IMR-90 (cell line): ENCODE data around the gene CMTR1. TPM values are rescaled to one million over a fixed set of nuclear protein-coding genes. Genes with fewer than 3 reads are reported as not detected.

Experiments used
- ATAC-seq: fragments of 200-7000 bp; cut with Tn5 transposase; 2 replicates; pipeline ENCODE4 v1.9.1; 2020; ENCODE audit warnings: low read depth, mild to moderate bottlenecking, moderate library complexity
- BruUV-seq: library from RNA; stranded (reverse); fragments of 400-500 nt; replicated peaks from 2 replicates; lab custom pipeline; 2021; lab: Mats Ljungman, UMichigan
- CTCF ChIA-PET: fragments of 300-600 bp; formaldehyde crosslinking; extraction: SDS; loops from one replicate; lab custom pipeline; 2021; ENCODE audit warnings: antibody characterized with exemption; lab: Yijun Ruan, JAX
- POLR2A ChIA-PET: fragments of 300-600 bp; sonication (Branson Sonifier 250); formaldehyde crosslinking; loops from one replicate; lab custom pipeline; 2022; ENCODE audit warnings: antibody characterized with exemption; ENCODE audit not compliant: unreplicated experiment; lab: Charles Lee
- DNase-seq: peaks from one replicate; pipeline ENCODE4 v3.0.0; 2013
- H2AFZ ChIP-seq: replicated peaks from 2 replicates; pipeline ENCODE3; 2013; ENCODE audit warnings: low read length, mild to moderate bottlenecking; ENCODE audit not compliant: poor library complexity
- H2AK5ac ChIP-seq: 2 replicates; pipeline ENCODE4 v1.6.1; 2013; ENCODE audit warnings: low read depth, low read length, inconsistent platforms
- H2AK9ac ChIP-seq: replicated peaks from 2 replicates; pipeline ENCODE3; 2013; ENCODE audit warnings: mild to moderate bottlenecking, low read depth, low read length, moderate library complexity; ENCODE audit not compliant: poor library complexity
- H2BK120ac ChIP-seq: 2 replicates; pipeline ENCODE4 v1.6.1; 2013; ENCODE audit warnings: low read depth, low read length, inconsistent platforms
- H2BK15ac ChIP-seq: 3 replicates; pipeline ENCODE4 v1.6.1; 2013; ENCODE audit warnings: low read depth, low read length, inconsistent platforms
- H2BK20ac ChIP-seq: 2 replicates; pipeline ENCODE4 v1.6.1; 2013; ENCODE audit warnings: low read depth, mild to moderate bottlenecking, inconsistent platforms, low read length, moderate library complexity
- H2BK5ac ChIP-seq: 2 replicates; pipeline ENCODE4 v1.6.1; 2013; ENCODE audit warnings: mild to moderate bottlenecking, low read depth, low read length, inconsistent platforms; ENCODE audit not compliant: poor library complexity, severe bottlenecking
- H3K14ac ChIP-seq: replicated peaks from 2 replicates; pipeline ENCODE4 v1.6.1; 2013; ENCODE audit warnings: low read depth, low read length, inconsistent platforms
- H3K18ac ChIP-seq: 2 replicates; pipeline ENCODE4 v1.6.1; 2013; ENCODE audit warnings: low read depth, low read length, control low read depth
- H3K23ac ChIP-seq: 2 replicates; pipeline ENCODE4 v1.6.1; 2013; ENCODE audit warnings: low read depth, low read length, inconsistent platforms
- H3K27ac ChIP-seq: 2 replicates; pipeline ENCODE4 v1.5.1; 2013; ENCODE audit warnings: mild to moderate bottlenecking, control low read depth, low read length; ENCODE audit not compliant: insufficient read depth
- H3K27me3 ChIP-seq: 2 replicates; pipeline ENCODE4 v1.6.1; 2013; ENCODE audit warnings: low read length; ENCODE audit not compliant: control insufficient read depth, insufficient read depth
- H3K36me3 ChIP-seq: 2 replicates; pipeline ENCODE4 v1.6.1; 2013; ENCODE audit warnings: low read length, mixed read lengths; ENCODE audit not compliant: control insufficient read depth, insufficient read depth
- H3K4ac ChIP-seq: 2 replicates; pipeline ENCODE4 v1.6.1; 2013; ENCODE audit warnings: low read depth, low read length, inconsistent platforms
- H3K4me1 ChIP-seq: 2 replicates; pipeline ENCODE4 v1.6.1; 2013; ENCODE audit warnings: low read length, mixed read lengths; ENCODE audit not compliant: control insufficient read depth, insufficient read depth
- H3K4me2 ChIP-seq: 2 replicates; pipeline ENCODE4 v1.6.1; 2013; ENCODE audit warnings: low read depth, mild to moderate bottlenecking, control low read depth, low read length, moderate library complexity
- H3K4me3 ChIP-seq: 2 replicates; pipeline ENCODE4 v1.5.1; 2013; ENCODE audit warnings: low read depth, mild to moderate bottlenecking, control low read depth, low read length, moderate library complexity; ENCODE audit not compliant: insufficient read depth
- H3K56ac ChIP-seq: 2 replicates; pipeline ENCODE4 v1.6.1; 2013; ENCODE audit warnings: low read length, inconsistent platforms; ENCODE audit not compliant: insufficient read depth; ENCODE audit errors: extremely low read depth
- H3K79me1 ChIP-seq, 2 experiments: 2 replicates each; pipeline ENCODE4 v1.6.1; 2013; ENCODE audit warnings: low read length in 2 of 2, inconsistent platforms in 1 of 2, low read depth in 1 of 2
- H3K9ac ChIP-seq: 2 replicates; pipeline ENCODE4 v1.6.1; 2013; ENCODE audit warnings: low read depth, low read length, control low read depth
- H3K9me1 ChIP-seq: 2 replicates; pipeline ENCODE4 v1.6.1; 2013; ENCODE audit warnings: low read length, inconsistent platforms; ENCODE audit not compliant: insufficient read depth
- H3K9me3 ChIP-seq: 2 replicates; pipeline ENCODE4 v1.6.1; 2013; ENCODE audit warnings: low read length; ENCODE audit not compliant: control insufficient read depth, insufficient read depth
- H4K20me1 ChIP-seq: 2 replicates; pipeline ENCODE4 v1.6.1; 2013; ENCODE audit warnings: low read length, inconsistent platforms; ENCODE audit not compliant: insufficient read depth
- H4K5ac ChIP-seq: 2 replicates; pipeline ENCODE4 v1.6.1; 2013; ENCODE audit warnings: mild to moderate bottlenecking, low read depth, low read length, control low read depth
- H4K8ac ChIP-seq, 2 experiments: 2 replicates each; pipeline ENCODE4 v1.6.1; 2013; ENCODE audit warnings: low read depth in 2 of 2, low read length in 2 of 2, control low read depth in 1 of 2, inconsistent platforms in 1 of 2
- H4K91ac ChIP-seq: 2 replicates; pipeline ENCODE4 v1.6.1; 2013; ENCODE audit warnings: low read depth, low read length, inconsistent platforms; ENCODE audit not compliant: insufficient read depth
- FOS ChIP-seq: fragments of 150-350 bp; IDR thresholded peaks from 2 replicates; pipeline ENCODE4 v1.6.1; 2016; ENCODE audit warnings: low read depth, low read length
- WGBS, 2 experiments: methylation state at CpG; one replicate each; pipeline versions ENCODE4 v1.1.5 to v1.1.7; 2013; ENCODE audit warnings: missing lambda C conversion rate in 2 of 2; ENCODE audit not compliant: insufficient read length in 1 of 2; ENCODE audit errors: extremely low coverage in 2 of 2; 5-methylcytosine and 5-hydroxymethylcytosine counted together
- dilution Hi-C: fragments of 300-500 bp; cut with HindIII; formaldehyde crosslinking; loops from one replicate; pipeline ENCODE4 v1.14.3; 2018; ENCODE audit warnings: low sequenced_read_pairs; ENCODE audit not compliant: unreplicated experiment
- in situ Hi-C: fragments of 300-500 bp; cut with MboI; formaldehyde crosslinking; loops from 3 replicates; pipeline ENCODE4 v1.14.3; 2019; ENCODE audit warnings: low sequenced_read_pairs, inconsistent platforms, mixed read lengths
- intact Hi-C: fragments of 100-400 bp; cut with micrococcal nuclease; formaldehyde crosslinking; loops from 2 replicates; pipeline ENCODE4 v1.10.0; 2022
- polyA plus RNA-seq, 3 experiments: library from polyadenylated mRNA; depleted of rRNA; stranded (reverse); fragments of >200 nt; gene quantifications; 2 replicates each; pipeline ENCODE4 v1.2.3, GENCODE V29; 2012; ENCODE audit warnings: low replicate concordance in 1 of 3
- total RNA-seq: library from RNA; depleted of rRNA; stranded (reverse); fragments of >200 nt; gene quantifications from 2 replicates; pipeline ENCODE4 v1.2.3, GENCODE V29; 2012

The CMTR1 gene
- total and polyA plus RNA-seq, 2 of the 4 experiments (the other 2 are of a cell fraction): 22.6 to 30.1 TPM

GRCh38 chr6:37418722-37419121 lies 14.3 kb upstream of the CMTR1 start:
- no peaks in the 10 kb centered on the region for H3K4me1 ChIP-seq
- no peak overlapping the region for H3K4me2 ChIP-seq
- no peak overlapping the region for H4K5ac ChIP-seq
- no peak overlapping the region for H3K14ac ChIP-seq
- no peak overlapping the region for H3K4me3 ChIP-seq
- H2BK20ac ChIP-seq: no peak overlapping the region
- H4K91ac ChIP-seq: no peak overlapping the region
- no peaks in the 10 kb centered on the region for H4K20me1 ChIP-seq
- H3K23ac ChIP-seq: no peak overlapping the region
- CTCF ChIA-PET: no interaction called here
- no peak overlapping the region for H2AFZ ChIP-seq
- no peaks in the 10 kb centered on the region for H3K9me1 ChIP-seq
- H2AK5ac ChIP-seq: no peak overlapping the region
- H3K36me3 ChIP-seq: no peaks in the 10 kb centered on the region
- no peak overlapping the region for H3K56ac ChIP-seq
- H4K8ac ChIP-seq: no peak overlapping the region
- in situ Hi-C loops (no loop called here), intact Hi-C loops (no loop called here), dilution Hi-C loops (no loop called here)
- POLR2A ChIA-PET: interaction anchor here (0.7 kb wide), 1 partner anchor 22 kb away, joined by 21 read pairs; no protein-coding TSS in a partner anchor
- no peak overlapping the region for H2AK9ac ChIP-seq
- H3K4ac ChIP-seq: no peak overlapping the region
- no peak overlapping the region for H3K9ac ChIP-seq
- no TSS peak for BruUV-seq
- no peak overlapping the region for H2BK120ac ChIP-seq
- DNase-seq: no peak
- no peak overlapping the region for H2BK5ac ChIP-seq
- peaks cover 2% of the 10 kb centered on the region for H3K27me3 ChIP-seq
- 0% methylated on average over 2 of the region's 5 CpGs; no CpG with 5 or more reads in 1 of the 2 experiments for WGBS, 2 experiments
- no peak overlapping the region for H3K18ac ChIP-seq
- peaks cover 2% of the 10 kb centered on the region; the same call in 1 of the 2 replicates for H3K9me3 ChIP-seq
- no peak for TF ChIP-seq FOS
- ATAC-seq: no peak
- H3K79me1 ChIP-seq: no peaks in the 10 kb centered on the region
- H3K27ac ChIP-seq: no peak overlapping the region
- no peak overlapping the region for H2BK15ac ChIP-seq
